AG04449 (cell line): ENCODE results near the gene GAB1.

ENCODE experiments used
- CTCF ChIA-PET: fragments of 350-600 bp; formaldehyde crosslinking; extraction: SDS; loops from one replicate; lab custom pipeline; 2021; ENCODE audit warnings: antibody characterized with exemption; lab: Yijun Ruan, JAX
- POLR2A ChIA-PET: fragments of 400-600, 350-600 bp; formaldehyde crosslinking; extraction: SDS; loops from one replicate; lab custom pipeline; 2020; ENCODE audit warnings: antibody characterized with exemption, inconsistent platforms; lab: Yijun Ruan, JAX
- DNase-seq: peaks from one replicate; pipeline ENCODE4 v3.0.0-alpha.2; 2010; ENCODE audit warnings: low read depth, low spot score
- H3K4me3 ChIP-seq: 2 replicates; pipeline ENCODE4 v1.5.1; 2011; ENCODE audit warnings: low read depth, mild to moderate bottlenecking, control low read depth, low read length
- CTCF ChIP-seq: IDR thresholded peaks from one replicate; pipeline ENCODE4 v1.5.1; 2011; ENCODE audit warnings: mild to moderate bottlenecking, moderate library complexity, low read length, control low read depth, inconsistent platforms; ENCODE audit not compliant: insufficient read depth; ENCODE audit errors: missing control alignments

Gene GAB1

GRCh38 chr4:143353797-143354196 lies 17.1 kb downstream of the GAB1 start:
- no peak for DNase-seq
- TF ChIP-seq CTCF = no peak
- H3K4me3 ChIP-seq = no peak overlapping the region
- ChIA-PET POLR2A (no interaction called here), CTCF (no interaction called here)

GRCh38 chr4:143354990-143355389 lies 18.3 kb downstream of the GAB1 start:
- no peak for TF ChIP-seq CTCF
- DNase-seq = no peak
- no peak overlapping the region for H3K4me3 ChIP-seq
- ChIA-PET POLR2A (no interaction called here), CTCF (interaction anchor here (1.3 kb wide), 1 partner anchor 56 kb away, joined by 3 read pairs; no protein-coding TSS in a partner anchor)

- DNase-seq = no peak
- H3K4me3 ChIP-seq = no peak overlapping the region
- CTCF ChIA-PET = interaction anchor here (1.3 kb wide), 1 partner anchor 56 kb away, joined by 3 read pairs; no protein-coding TSS in a partner anchor
- no peak for TF ChIP-seq CTCF
- POLR2A ChIA-PET = no interaction called here
Observed at GRCh38 chr4:143355540-143356217, 19.0 kb downstream of the GAB1 start.

- no peak for TF ChIP-seq CTCF
- no peak for DNase-seq
- POLR2A ChIA-PET = no interaction called here
- CTCF ChIA-PET = interaction anchor here (1.2 kb wide), 1 partner anchor 19 kb away, joined by 3 read pairs; no protein-coding TSS in a partner anchor
- no peak overlapping the region for H3K4me3 ChIP-seq
Observed at GRCh38 chr4:143356493-143356892, 19.8 kb downstream of the GAB1 start.

- no peak for DNase-seq
- POLR2A ChIA-PET = no interaction called here
- no peak for TF ChIP-seq CTCF
- CTCF ChIA-PET = interaction anchor here (1.2 kb wide), 1 partner anchor 20 kb away, joined by 3 read pairs; no protein-coding TSS in a partner anchor
- H3K4me3 ChIP-seq = no peak overlapping the region
Observed at GRCh38 chr4:143357161-143357845, 20.6 kb downstream of the GAB1 start.

- CTCF ChIA-PET = interaction anchor here (1.0 to 1.2 kb wide), 3 partner anchors 17 to 156 kb away, joined by 3 to 4 read pairs (median 3); no protein-coding TSS in a partner anchor
- POLR2A ChIA-PET = no interaction called here
- no peak for DNase-seq
- TF ChIP-seq CTCF = no peak
- H3K4me3 ChIP-seq = no peak overlapping the region
Observed at GRCh38 chr4:143358419-143358818, 21.7 kb downstream of the GAB1 start.
